H7 (cell line): ENCODE measurements around the gene BTBD7. TPM values are rescaled to one million over a fixed set of nuclear protein-coding genes. Genes with fewer than 3 reads are reported as not detected.
"Not testable (repeated sequence)": the region's sequence is repeated elsewhere in the genome, so short reads cannot be mapped to it uniquely, and the experiment has no call there.

ENCODE experiments used
- DNase-seq: peaks from one replicate; pipeline ENCODE4 v3.0.0; 2012
- H3K27me3 ChIP-seq: 2 replicates; pipeline ENCODE4 v1.6.0; 2011; ENCODE audit warnings: mild to moderate bottlenecking, low read length; ENCODE audit not compliant: control insufficient read depth, insufficient read depth
- H3K36me3 ChIP-seq: replicated peaks from 2 replicates; pipeline ENCODE4 v1.5.1; 2011; ENCODE audit warnings: low read length; ENCODE audit not compliant: control insufficient read depth, insufficient read depth
- H3K4me3 ChIP-seq: 2 replicates; pipeline ENCODE4 v1.5.1; 2011; ENCODE audit warnings: low read depth, mild to moderate bottlenecking, control low read depth, low read length, moderate library complexity; ENCODE audit not compliant: insufficient read depth
- total RNA-seq: library from RNA; depleted of rRNA; stranded (reverse); fragments of >200 nt; shearing (Covaris generic); gene quantifications from 2 replicates; pipeline ENCODE4 v1.2.3, GENCODE V29; 2014; rRNA removed

BTBD7 gene
- 13.4 and 17.7 TPM in 2 replicates for total RNA-seq

GRCh38 chr14:93332853-93333630, at the start of gene BTBD7:
Gene BTBD7, minus strand, starts transcription at chr14:93333036. Its CDS starts 36,985 bp downstream, at chr14:93296051.
- Histone ChIP-seq H3K36me3 (no peaks in the 10 kb centered on the region), H3K4me3 (peak within 1 kb of the TSS; percentile 72), H3K27me3 (no peaks in the 10 kb centered on the region)
- peak; percentile 98 for DNase-seq

DNA sequence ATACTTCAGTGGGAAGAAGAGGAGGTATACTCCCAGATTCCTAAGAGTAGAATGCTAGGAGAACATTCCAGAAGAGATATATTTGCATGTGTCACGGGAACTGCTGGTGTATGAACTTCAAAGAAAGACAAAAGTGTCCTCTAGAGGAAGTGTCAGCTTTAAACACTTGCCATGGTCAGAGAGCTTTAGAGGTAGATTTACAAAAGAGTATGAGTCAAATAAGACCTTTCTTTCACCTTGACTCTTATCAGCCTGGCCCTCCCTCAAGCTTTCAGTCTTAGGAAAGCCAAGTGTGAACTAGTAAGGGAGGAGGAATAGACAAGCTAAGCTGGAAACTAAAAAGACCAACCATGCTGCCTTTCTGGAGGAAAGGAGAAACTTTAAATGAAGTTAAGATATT, 48.8 kb upstream of the BTBD7 start:
- H3K36me3 ChIP-seq, result no peaks in the 10 kb centered on the region
- no peaks in the 10 kb centered on the region for H3K27me3 ChIP-seq
- DNase-seq, result no peak
- H3K4me3 ChIP-seq, result no peak overlapping the region

DNA sequence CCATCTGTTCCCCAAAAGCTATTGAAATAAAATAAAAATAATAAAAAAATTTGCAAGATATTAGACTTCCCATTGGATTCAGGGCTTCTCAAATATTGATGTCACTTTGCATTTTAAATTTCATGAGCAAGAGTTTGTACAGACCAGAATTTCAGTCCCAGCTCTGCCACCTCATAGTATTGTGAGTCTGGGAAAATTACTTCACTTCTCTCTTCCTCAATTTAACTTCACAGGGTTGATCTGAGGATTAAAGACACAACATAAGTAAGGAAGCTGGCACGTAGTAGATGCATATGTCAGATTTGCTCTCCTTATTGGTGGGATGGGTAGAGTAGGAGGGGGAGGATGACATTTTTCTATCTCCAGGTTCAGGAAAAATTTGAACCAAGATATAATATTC, 47.0 kb upstream of the BTBD7 start:
- Histone ChIP-seq H3K27me3 (no peaks in the 10 kb centered on the region), H3K4me3 (no peak overlapping the region), H3K36me3 (no peaks in the 10 kb centered on the region)
- DNase-seq, result no peak

DNA sequence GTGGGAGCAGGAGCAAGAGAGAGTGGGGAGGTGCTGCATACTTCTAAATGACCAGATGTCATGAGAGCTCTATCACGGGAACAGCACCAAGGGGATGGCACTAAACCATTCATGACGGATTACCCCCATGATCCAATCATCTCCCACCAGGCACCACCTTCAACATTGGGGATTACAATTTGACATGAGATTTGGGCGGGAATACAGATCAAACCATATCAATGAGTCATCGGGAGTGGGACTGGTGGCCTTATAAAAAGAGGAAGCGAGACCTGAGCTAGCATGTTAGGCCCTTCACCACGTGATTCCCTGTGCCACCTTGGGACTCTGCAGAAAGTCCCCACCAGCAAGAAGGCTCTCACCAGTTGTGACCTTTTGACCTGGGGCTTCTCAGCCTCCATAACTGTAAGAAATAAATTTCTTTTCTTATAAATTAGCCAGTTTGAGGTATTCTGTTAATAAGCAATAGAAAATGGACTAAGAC, 42.9 kb upstream of the BTBD7 start:
- Histone ChIP-seq H3K36me3 (no peaks in the 10 kb centered on the region), H3K4me3 (no peak overlapping the region), H3K27me3 (no peaks in the 10 kb centered on the region)
- no peak for DNase-seq

GRCh38 chr14:93369713-93370266, 37.0 kb upstream of the BTBD7 start:
- no peaks in the 10 kb centered on the region for H3K27me3 ChIP-seq
- H3K4me3 ChIP-seq, result no peak overlapping the region
- DNase-seq, result no peak
- no peaks in the 10 kb centered on the region for H3K36me3 ChIP-seq

- no peaks in the 10 kb centered on the region for H3K36me3 ChIP-seq
- H3K4me3 ChIP-seq, result no peak overlapping the region
- H3K27me3 ChIP-seq, result no peaks in the 10 kb centered on the region
- no peak for DNase-seq
Observed at GRCh38 chr14:93368996-93369712, 36.3 kb upstream of the BTBD7 start.

- H3K4me3 ChIP-seq, H3K36me3 ChIP-seq, DNase-seq, H3K27me3 ChIP-seq: not testable (repeated sequence)
Observed at GRCh38 chr14:93354873-93355272, 22.0 kb upstream of the BTBD7 start.

- Histone ChIP-seq H3K36me3 (no peaks in the 10 kb centered on the region), H3K4me3 (no peak overlapping the region), H3K27me3 (no peaks in the 10 kb centered on the region)
- no peak for DNase-seq
Observed at GRCh38 chr14:93348292-93348691, 15.5 kb upstream of the BTBD7 start.

GRCh38 chr14:93347850-93348249, 15.0 kb upstream of the BTBD7 start:
- H3K36me3 ChIP-seq, result no peaks in the 10 kb centered on the region
- no peak for DNase-seq
- no peak overlapping the region for H3K4me3 ChIP-seq
- no peaks in the 10 kb centered on the region for H3K27me3 ChIP-seq

- Histone ChIP-seq H3K36me3 (no peaks in the 10 kb centered on the region), H3K4me3 (no peak within 1 kb of the TSS), H3K27me3 (no peaks in the 10 kb centered on the region)
- DNase-seq, result peak; percentile 28
Observed at GRCh38 chr14:93346926-93347721, 14.3 kb upstream of the BTBD7 start, which contains the start of gene COX8C. Gene COX8C, plus strand, starts transcription at chr14:93347182. Its CDS starts 87 bp downstream, at chr14:93347269.

- no peaks in the 10 kb centered on the region for H3K27me3 ChIP-seq
- H3K4me3 ChIP-seq, result no peak overlapping the region
- H3K36me3 ChIP-seq, result no peaks in the 10 kb centered on the region
- peak; percentile 61 for DNase-seq
Observed at GRCh38 chr14:93343797-93344196, 11.0 kb upstream of the BTBD7 start.

- DNase-seq, result no peak
- Histone ChIP-seq H3K27me3 (no peaks in the 10 kb centered on the region), H3K4me3 (no peak overlapping the region), H3K36me3 (no peaks in the 10 kb centered on the region)
Observed at GRCh38 chr14:93343266-93343665, 10.4 kb upstream of the BTBD7 start.

DNA sequence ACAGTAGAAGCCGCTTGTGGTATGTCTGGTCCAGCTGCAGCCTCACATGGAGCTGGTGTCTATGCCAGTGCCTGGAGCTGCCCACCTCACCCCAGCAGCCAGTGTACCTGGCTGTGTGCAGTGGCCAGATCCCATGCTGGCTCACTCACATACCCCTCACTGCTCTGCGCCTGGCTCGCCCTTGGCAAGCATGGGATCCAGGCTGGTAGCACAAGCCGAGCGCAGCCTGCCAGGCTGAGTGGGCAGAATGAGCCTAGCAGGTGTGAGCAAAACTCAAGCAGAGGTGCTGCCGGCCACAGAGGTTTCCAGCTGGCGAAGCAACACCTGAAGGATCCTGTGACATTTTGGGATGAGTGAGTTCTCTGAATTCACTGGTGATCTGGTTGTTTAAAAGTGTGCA, 5.0 kb upstream of the BTBD7 start:
- no peak for DNase-seq
- Histone ChIP-seq H3K4me3 (no peak overlapping the region), H3K36me3 (no peaks in the 10 kb centered on the region), H3K27me3 (no peaks in the 10 kb centered on the region)

DNA sequence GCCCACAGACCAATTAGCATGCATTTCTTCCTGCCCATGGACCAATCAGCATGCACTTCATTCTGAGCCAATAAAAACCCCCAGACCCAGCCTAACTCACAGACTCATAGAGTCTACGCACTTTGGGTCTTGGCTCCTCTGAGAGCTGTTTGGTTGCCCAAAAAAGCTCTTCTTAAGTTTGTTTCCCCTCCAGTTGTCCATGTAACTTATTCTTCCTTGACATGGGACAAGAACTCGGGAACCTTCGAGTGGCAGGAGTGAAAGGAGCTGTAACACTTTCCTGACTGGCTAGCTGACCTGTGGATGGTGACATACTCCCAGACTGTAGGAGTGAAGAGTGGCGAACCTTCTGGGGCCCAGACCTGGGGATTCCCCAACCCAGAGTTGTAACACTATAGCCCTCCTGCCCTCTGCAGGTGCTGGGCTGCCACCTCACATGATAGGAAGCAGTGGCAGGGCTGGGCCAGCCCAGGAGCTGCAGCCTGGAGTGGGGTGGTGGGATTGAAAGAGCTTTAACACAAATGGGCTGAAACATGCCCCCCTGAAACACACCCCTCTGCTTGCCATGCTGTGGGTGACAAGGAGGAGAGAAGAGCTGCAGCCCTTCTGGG, 4.4 kb upstream of the BTBD7 start:
- no peaks in the 10 kb centered on the region for H3K27me3 ChIP-seq
- peak; percentile 46 for DNase-seq
- no peaks in the 10 kb centered on the region for H3K36me3 ChIP-seq
- no peak overlapping the region for H3K4me3 ChIP-seq
